BLaER1 treated with 17β-estradiol and CSF1 and Interleukin-3, amounts not matched to agents 10 nM and 100 nM (cell line): ENCODE data around the gene CDK9.

Experiments used
- H3K27ac ChIP-seq, 11 experiments: shearing (Covaris generic); formaldehyde crosslinking; 2 replicates each; pipeline ENCODE4 v1.8.1; 2022
- H3K27me3 ChIP-seq, 11 experiments: shearing (Covaris generic); formaldehyde crosslinking; 2 replicates each; pipeline ENCODE4 v1.8.1; 2022
- H3K36me3 ChIP-seq, 11 experiments: shearing (Covaris generic); formaldehyde crosslinking; 2 replicates each; pipeline ENCODE4 v1.8.1; 2022
- H3K4me1 ChIP-seq, 10 experiments: shearing (Covaris generic); formaldehyde crosslinking; 2 replicates each; pipeline ENCODE4 v1.8.1; 2022
- H3K4me2 ChIP-seq, 11 experiments: shearing (Covaris generic); formaldehyde crosslinking; 2 replicates each; pipeline ENCODE4 v1.8.1; 2022
- H3K4me3 ChIP-seq, 10 experiments: shearing (Covaris generic); formaldehyde crosslinking; 2 replicates each; pipeline ENCODE4 v1.8.1; 2022
- H3K9ac ChIP-seq, 11 experiments: shearing (Covaris generic); formaldehyde crosslinking; 2 replicates each; pipeline ENCODE4 v1.8.1; 2022
- H3K9me3 ChIP-seq, 11 experiments: shearing (Covaris generic); formaldehyde crosslinking; replicated peaks in 1 of 11; 2 replicates each; pipeline ENCODE4 v1.8.1; 2022
- H4K20me1 ChIP-seq, 11 experiments: shearing (Covaris generic); formaldehyde crosslinking; 2 replicates each; pipeline ENCODE4 v1.8.1; 2022
- Cebpa-rat ChIP-seq, 11 experiments: shearing (Covaris generic); IDR thresholded peaks; 2 replicates each; pipeline ENCODE4 v1.8.1; 2022

CDK9 gene

DNA sequence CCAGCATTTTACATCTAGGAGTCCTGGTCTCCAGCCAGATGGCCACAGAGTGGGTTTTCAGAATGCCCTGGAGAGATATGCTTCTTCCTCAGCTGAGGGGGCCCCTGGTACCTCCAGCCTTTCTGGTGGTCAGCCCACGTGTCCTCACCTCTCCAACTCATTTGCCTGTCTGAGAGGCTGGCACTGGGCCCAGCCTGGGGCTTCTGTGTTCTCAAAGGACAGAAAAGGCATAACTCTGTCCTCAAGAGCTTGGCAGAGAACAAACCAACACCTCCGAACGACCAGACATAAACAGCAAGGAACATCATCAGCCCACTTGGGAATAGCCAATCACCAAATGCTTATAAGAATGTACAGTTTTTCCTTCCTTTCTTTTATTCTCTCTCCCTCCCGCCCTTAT lies 51.5 kb downstream of the CDK9 start:
- H3K27ac ChIP-seq = peak overlapping the region in 7 of 11 experiments; percentile 49 to 97 (median 81); a peak in 9 of 22 replicates
- peak overlapping the region in 6 of 11 experiments; percentile 9 to 85 (median 69); a peak in 8 of 22 replicates for H3K9ac ChIP-seq
- H3K9me3 ChIP-seq = no peaks in the 10 kb centered on the region
- peaks cover 89 to 100% (median 91%) of the 10 kb centered on the region in 10 experiments for H3K4me1 ChIP-seq
- no peak for TF ChIP-seq Cebpa-rat (IDR thresholded peaks at IDR 0.05)
- peaks cover 23 to 70% (median 42%) of the 10 kb centered on the region in 11 experiments for H3K36me3 ChIP-seq
- no peak overlapping the region for H3K4me3 ChIP-seq
- H3K4me2 ChIP-seq = peak overlapping the region; percentile 76 to 95 (median 87)
- H3K27me3 ChIP-seq = no peaks in the 10 kb centered on the region
- peaks cover 0 to 79% (median 29%) of the 10 kb centered on the region in 11 experiments; a peak in 14 of 22 replicates for H4K20me1 ChIP-seq

DNA sequence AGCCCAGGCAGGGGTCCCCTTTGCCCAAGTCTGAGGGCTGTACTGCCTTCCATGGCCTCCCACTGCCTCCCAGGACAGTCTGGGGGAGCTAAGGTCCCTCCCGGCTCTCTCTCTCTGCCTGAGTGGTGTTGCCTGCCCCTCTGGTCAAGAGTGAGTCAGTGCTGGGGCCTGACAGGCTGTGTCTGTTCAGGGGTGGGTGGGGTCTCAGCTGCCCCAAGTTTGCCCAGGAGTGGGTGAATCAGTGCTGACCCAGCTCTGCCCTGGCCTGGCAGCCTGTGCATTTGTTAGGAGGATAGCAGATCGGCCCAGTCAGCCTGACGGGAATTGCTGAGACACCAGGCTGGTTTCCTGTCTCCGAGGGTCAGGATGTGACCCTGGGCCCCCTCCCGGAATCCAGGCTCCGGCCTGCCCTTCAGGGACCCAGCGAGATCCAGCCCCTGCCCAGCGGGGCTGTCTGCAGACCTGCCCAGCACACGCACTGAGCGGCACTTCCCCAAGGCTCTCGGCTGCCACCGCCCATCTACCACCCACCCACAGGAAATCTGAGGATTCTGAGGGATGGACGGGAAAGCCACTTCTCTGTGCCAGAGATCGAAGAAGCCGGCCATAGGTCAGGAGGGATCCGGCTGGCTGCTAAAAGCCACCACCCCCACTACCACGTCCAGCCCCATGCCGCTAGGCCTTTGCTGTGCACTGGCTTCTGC lies 52.7 kb downstream of the CDK9 start:
- peaks cover 33 to 71% (median 47%) of the 10 kb centered on the region in 11 experiments for H3K36me3 ChIP-seq
- peaks cover 0 to 88% (median 29%) of the 10 kb centered on the region in 11 experiments; a peak in 16 of 22 replicates for H4K20me1 ChIP-seq
- no peak for TF ChIP-seq Cebpa-rat (IDR thresholded peaks at IDR 0.05)
- peak overlapping the region; percentile 76 to 95 (median 87) for H3K4me2 ChIP-seq
- H3K27ac ChIP-seq = peak overlapping the region; percentile 31 to 97 (median 60); a peak in 20 of 22 replicates
- peaks cover 77 to 97% (median 80%) of the 10 kb centered on the region in 10 experiments for H3K4me1 ChIP-seq
- H3K9me3 ChIP-seq = no peaks in the 10 kb centered on the region
- H3K4me3 ChIP-seq = peak overlapping the region in 7 of 10 experiments; percentile 7 to 47 (median 18); a peak in 7 of 20 replicates
- peak overlapping the region; percentile 7 to 83 (median 60); a peak in 20 of 22 replicates for H3K9ac ChIP-seq
- H3K27me3 ChIP-seq = no peaks in the 10 kb centered on the region
